ENCODE measurements around the gene SCYGR1. TPM values are rescaled to one million over a fixed set of nuclear protein-coding genes. Genes with fewer than 3 reads are reported as not detected.

Gene SCYGR1
- total and polyA plus RNA-seq, 2 of the 13 experiments (the other 11 are each of a cell fraction or from before 2014, with no cell fraction given): not detected

DNA sequence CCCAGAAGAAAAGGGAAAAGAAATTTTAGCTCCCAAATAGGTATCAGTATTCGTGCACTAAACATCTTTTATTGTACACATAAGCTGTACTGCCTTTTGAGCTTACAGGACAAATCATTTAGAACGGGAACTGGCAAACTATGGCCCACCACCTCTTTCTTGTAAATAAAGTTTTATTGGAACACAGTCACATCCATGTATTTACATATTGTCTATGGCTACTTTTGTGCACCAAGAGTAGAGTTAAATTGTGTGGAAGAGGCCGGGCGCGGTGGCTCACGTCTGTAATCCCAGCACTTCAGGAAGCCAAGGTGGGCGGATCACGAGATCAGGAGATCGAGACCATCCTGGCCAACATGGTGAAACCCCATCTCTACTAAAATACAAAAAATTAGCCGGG is 14.4 kb downstream of the SCYGR1 start:
- in situ Hi-C loops (cut with HindIII; ENCODE audit: extremely low pct_ligation_motif_present, low pct_unique_long_range_greater_than_20kb) (no loop called here), intact Hi-C loops (cut with micrococcal nuclease; ENCODE audit: unreplicated experiment) (no loop called here)
- WGBS (ENCODE audit: low lambda C conversion rate): 62% methylated on average over 10 of the region's 10 CpGs
- H3K27ac ChIP-seq (ENCODE audit: extremely low read length, insufficient read depth, low read length): no peak overlapping the region
- ChIA-PET CTCF (ENCODE audit: low intra/inter-chr PET ratio, low total read pairs) (no interaction called here), POLR2A (no interaction called here)
- no peak overlapping the region for H3K4me3 ChIP-seq (replicated peaks in 1 of 3; ENCODE audit: insufficient read depth in 1 of 3, low read depth in 2 of 3, low read length in 3 of 3)
- H3K9ac ChIP-seq (ENCODE audit: insufficient read depth, low read depth, low read length): no peak overlapping the region
- no peak overlapping the region for H2AFZ ChIP-seq (ENCODE audit: low read length)
- no peaks in the 10 kb centered on the region for H4K20me1 ChIP-seq (ENCODE audit: insufficient read depth, low read length)
- no peaks in the 10 kb centered on the region for H3K27me3 ChIP-seq (ENCODE audit: control insufficient read depth in 1 of 2, insufficient read depth in 2 of 2, low read length in 2 of 2)
- no peaks in the 10 kb centered on the region for H3K79me2 ChIP-seq (ENCODE audit: insufficient read depth, low read length)
- TF ChIP-seq ZBTB40 (IDR thresholded peaks at IDR 0.05) (0 out of 2 replicates have a peak, but pooled peaks have one; percentile 20), ZBTB40 (CRISPR knock-in tag; IDR thresholded peaks at IDR 0.05) (peak; percentile 94), BHLHE40 (IDR thresholded peaks at IDR 0.05; ENCODE audit: low read length) (no peak)
- BruUV-seq (replicated peaks): no TSS peak
- peaks cover 15% of the 10 kb centered on the region for H3K4me1 ChIP-seq (ENCODE audit: insufficient read depth, low read length)
- H3K4me2 ChIP-seq (ENCODE audit: low read depth, low read length): no peak overlapping the region
- no peaks in the 10 kb centered on the region for H3K36me3 ChIP-seq (replicated peaks in 1 of 2; ENCODE audit: control insufficient read depth in 1 of 2, insufficient read depth in 2 of 2, low read length in 2 of 2)
- H3K9me3 ChIP-seq (ENCODE audit: low read length): no peaks in the 10 kb centered on the region
- no peak for FAIRE-seq
- no peak for DNase-seq (ENCODE audit: low spot score)
- no peak for ATAC-seq

Data from HepG2 (cell line).